ENCODE results near the gene PATE1.

PATE1 gene

GRCh38 chr11:125772834-125773505 is 26.9 kb downstream of the PATE1 start:
- Mint-ChIP-seq H3K4me3 (no peak overlapping the region), H3K36me3 (no peaks in the 10 kb centered on the region), H3K4me1 (no peaks in the 10 kb centered on the region), H3K9me3 (no peaks in the 10 kb centered on the region), H3K27ac (no peak overlapping the region)
- DNase-seq (ENCODE audit: low spot score in 2 of 2) (no peak), ATAC-seq (no peak)

GRCh38 chr11:125773516-125773915 is 27.4 kb downstream of the PATE1 start:
- ATAC-seq: no peak
- no peak for DNase-seq (ENCODE audit: low spot score in 2 of 2)
- H3K27ac Mint-ChIP-seq: no peak overlapping the region
- H3K4me3 Mint-ChIP-seq: no peak overlapping the region
- no peaks in the 10 kb centered on the region for H3K4me1 Mint-ChIP-seq
- H3K36me3 Mint-ChIP-seq: no peaks in the 10 kb centered on the region
- no peaks in the 10 kb centered on the region for H3K9me3 Mint-ChIP-seq

GRCh38 chr11:125777309-125777708 is 31.2 kb downstream of the PATE1 start:
- Mint-ChIP-seq H3K4me1 (no peaks in the 10 kb centered on the region), H3K9me3 (no peaks in the 10 kb centered on the region), H3K4me3 (no peak overlapping the region), H3K27ac (no peak overlapping the region), H3K36me3 (no peaks in the 10 kb centered on the region)
- DNase-seq (ENCODE audit: low spot score in 2 of 2) (no peak), ATAC-seq (no peak)

- no peak within 1 kb of the TSS for H3K4me3 Mint-ChIP-seq
- no peaks in the 10 kb centered on the region for H3K4me1 Mint-ChIP-seq
- no peaks in the 10 kb centered on the region for H3K36me3 Mint-ChIP-seq
- ATAC-seq: no peak
- H3K9me3 Mint-ChIP-seq: no peaks in the 10 kb centered on the region
- DNase-seq (ENCODE audit: low spot score in 2 of 2): no peak
- H3K27ac Mint-ChIP-seq: no peak within 1 kb of the TSS
Measured at GRCh38 chr11:125778728-125779127, 32.6 kb downstream of the PATE1 start, which contains the start of gene PATE2. Gene PATE2 (minus strand): TSS chr11:125778828. CDS start chr11:125778773, 55 bp downstream.

- no peak for DNase-seq (ENCODE audit: low spot score in 2 of 2)
- Mint-ChIP-seq H3K27ac (no peak overlapping the region), H3K4me1 (no peaks in the 10 kb centered on the region), H3K36me3 (no peaks in the 10 kb centered on the region), H3K4me3 (no peak overlapping the region), H3K9me3 (no peaks in the 10 kb centered on the region)
- ATAC-seq: no peak
Measured at GRCh38 chr11:125784678-125785077, 38.6 kb downstream of the PATE1 start.

- no peaks in the 10 kb centered on the region for H3K36me3 Mint-ChIP-seq
- DNase-seq (ENCODE audit: low spot score in 2 of 2) (no peak), ATAC-seq (no peak)
- H3K9me3 Mint-ChIP-seq: peaks cover 5% of the 10 kb centered on the region
- H3K4me1 Mint-ChIP-seq: no peaks in the 10 kb centered on the region
- no peak within 1 kb of the TSS for H3K27ac Mint-ChIP-seq
- H3K4me3 Mint-ChIP-seq: no peak within 1 kb of the TSS
Measured at GRCh38 chr11:125787827-125788226, 41.7 kb downstream of the PATE1 start, which contains the start of gene PATE3. Gene PATE3 (plus strand): TSS chr11:125788127. CDS start chr11:125788152, 25 bp downstream.

- no peaks in the 10 kb centered on the region for H3K36me3 Mint-ChIP-seq
- no peaks in the 10 kb centered on the region for H3K4me1 Mint-ChIP-seq
- ATAC-seq: no peak
- DNase-seq (ENCODE audit: low spot score in 2 of 2): no peak
- H3K9me3 Mint-ChIP-seq: peaks cover 10% of the 10 kb centered on the region
- H3K27ac Mint-ChIP-seq: no peak overlapping the region
- H3K4me3 Mint-ChIP-seq: no peak overlapping the region
Measured at GRCh38 chr11:125790825-125791224, 44.7 kb downstream of the PATE1 start.

- DNase-seq (ENCODE audit: low spot score in 2 of 2) (no peak), ATAC-seq (no peak)
- Mint-ChIP-seq H3K4me1 (no peaks in the 10 kb centered on the region), H3K27ac (no peak overlapping the region), H3K36me3 (no peaks in the 10 kb centered on the region), H3K9me3 (peaks cover 27% of the 10 kb centered on the region), H3K4me3 (no peak overlapping the region)
Measured at GRCh38 chr11:125797641-125798040, 51.6 kb downstream of the PATE1 start.

All from stimulated activated effector memory CD8-positive, alpha-beta T cell treated with anti-CD3 and anti-CD28 coated beads, Interleukin-12 subunit alpha, Interleukin-12 subunit beta, amount 100 ng/mL, for 72 hours (primary cell).